Gastroesophageal sphincter (tissue), 3 donors: ENCODE measurements around the gene COL5A1.

Source experiments
- CTCF ChIP-seq, 4 experiments: fragments of 200-600 bp in 2 of 4; fragments of 450-650 bp in 2 of 4; sonication (generic) in 1 of 4; IDR thresholded peaks; one replicate each; pipeline ENCODE4 v1.5.1; 2017 to 2019; ENCODE audit warnings: antibody characterized with exemption in 4 of 4, mild to moderate bottlenecking in 2 of 4, moderate library complexity in 2 of 4
- EP300 ChIP-seq: sonication (generic); formaldehyde crosslinking; IDR thresholded peaks from one replicate; pipeline ENCODE4 v1.6.1; 2017; ENCODE audit warnings: antibody characterized with exemption, mild to moderate bottlenecking
- POLR2A ChIP-seq, 2 donors: fragments of 450-650 bp; IDR thresholded peaks; one replicate each; pipeline ENCODE4 v1.6.1; 2017; ENCODE audit warnings: antibody characterized with exemption in 2 of 2, mild to moderate bottlenecking in 2 of 2, moderate library complexity in 1 of 2
- POLR2AphosphoS5 ChIP-seq: sonication (generic); formaldehyde crosslinking; IDR thresholded peaks from one replicate; pipeline ENCODE4 v1.6.1; 2017; ENCODE audit warnings: antibody characterized with exemption

GRCh38 chr9:134647359-134648080 lies 5.9 kb downstream of the COL5A1 start:
- peak in 2 of 4 experiments; percentile 8 to 15 for TF ChIP-seq CTCF (IDR thresholded peaks at IDR 0.05)
- no peak for TF ChIP-seq POLR2AphosphoS5
- no peak for TF ChIP-seq EP300
- no peak for TF ChIP-seq POLR2A (IDR thresholded peaks at IDR 0.05)
